H1 (cell line): Measurements from ENCODE around the gene DNER. TPM values are rescaled to one million over a fixed set of nuclear protein-coding genes. Genes with fewer than 3 reads are reported as not detected.

Source experiments
- CBX8 ChIP-seq: fragments of 300-800, 300-1000 bp; sonication (generic); IDR thresholded peaks from 2 replicates; pipeline ENCODE4 v1.7.1; 2016; ENCODE audit warnings: low read depth, low read length, borderline replicate concordance
- CHD7 ChIP-seq: fragments of 300-600 bp; sonication (generic); IDR thresholded peaks from 2 replicates; pipeline ENCODE4 v1.7.1; 2012; ENCODE audit warnings: low read length, moderate library complexity, mild to moderate bottlenecking, inconsistent platforms; ENCODE audit not compliant: insufficient replicate concordance
- E2F6 ChIP-seq: IDR thresholded peaks from 2 replicates; pipeline ENCODE4 v1.6.1; 2012; ENCODE audit warnings: inconsistent platforms
- EGR1 ChIP-seq: IDR thresholded peaks from 2 replicates; pipeline ENCODE4 v1.6.1; 2011; ENCODE audit warnings: low read depth, low read length, borderline replicate concordance
- KDM4A ChIP-seq: IDR thresholded peaks from one replicate; pipeline ENCODE4 v1.7.1; 2012; ENCODE audit warnings: low read depth, mild to moderate bottlenecking, moderate library complexity, low read length, inconsistent platforms; ENCODE audit not compliant: severe bottlenecking
- NRF1 ChIP-seq: IDR thresholded peaks from 2 replicates; pipeline ENCODE4 v1.6.1; 2011; ENCODE audit warnings: mild to moderate bottlenecking, low read depth, low read length, improper control_type of control experiment
- POLR2AphosphoS5 ChIP-seq: IDR thresholded peaks from 2 replicates; pipeline ENCODE4 v1.6.1; 2011; ENCODE audit warnings: low read depth, low read length
- RFX5 ChIP-seq: IDR thresholded peaks from 2 replicates; pipeline ENCODE4 v1.6.1; 2011; ENCODE audit warnings: low read depth, low read length, improper control_type of control experiment, borderline replicate concordance
- SP2 ChIP-seq: IDR thresholded peaks from 2 replicates; pipeline ENCODE4 v1.6.1; 2012; ENCODE audit warnings: mild to moderate bottlenecking, low read length, inconsistent platforms
- TCF12 ChIP-seq: IDR thresholded peaks from 2 replicates; pipeline ENCODE4 v1.6.1; 2011; ENCODE audit warnings: low read depth, mild to moderate bottlenecking, low read length
- polyA plus RNA-seq, 7 experiments: library from polyadenylated mRNA; depleted of rRNA in 3 of 7; stranded (reverse) in 5 of 7; unstranded in 2 of 7; fragments of >200 nt in 5 of 7; fragments of 200-250 nt in 2 of 7; gene quantifications; 1 replicate in 5 of 7; 2 replicates in 1 of 7; 4 replicates in 1 of 7; pipeline versions ENCODE4 v1.2.1 to v1.2.3, GENCODE V29; 2011 to 2013; ENCODE audit warnings: missing spikeins in 2 of 7, mixed read lengths in 2 of 7
- total RNA-seq: library from RNA; stranded (reverse); fragmentation: NEBNext Ultra II Directional; extraction: Animal tissue kit (Norgen Biotek cat#: 25700); gene quantifications from 2 replicates; pipeline ENCODE4 v1.2.1, GENCODE V29; 2021

Gene DNER
- total and polyA plus RNA-seq, 2 of the 8 experiments (the other 6 are each of a cell fraction or from before 2014, with no cell fraction given) = 6.8 to 16.3 TPM

- TF ChIP-seq CHD7 = no peak
- TF ChIP-seq POLR2AphosphoS5 = no peak
- no peak for TF ChIP-seq CBX8
- TF ChIP-seq EGR1 = no peak
- no peak for TF ChIP-seq RFX5
- no peak for TF ChIP-seq E2F6
- no peak for TF ChIP-seq NRF1
- TF ChIP-seq SP2 = no peak
- TF ChIP-seq TCF12 = no peak
- TF ChIP-seq KDM4A = no peak
Observed at GRCh38 chr2:229488232-229488631, 226.1 kb downstream of the DNER start (continued).
